ENCODE measurements around the gene TRAF3IP3.

TRAF3IP3 gene

GRCh38 chr1:209802117-209802779 is 46.4 kb downstream of the TRAF3IP3 start:
- no peak for DNase-seq

GRCh38 chr1:209802780-209803152 is 46.9 kb downstream of the TRAF3IP3 start:
- no peak for DNase-seq

- no peak for DNase-seq
These were observed 47.7 kb downstream of the TRAF3IP3 start for GRCh38 chr1:209803568-209803967.

- DNase-seq: no peak
These were observed 49.5 kb downstream of the TRAF3IP3 start for GRCh38 chr1:209805341-209805781.

GRCh38 chr1:209805875-209806760 is 50.3 kb downstream of the TRAF3IP3 start, which contains the start of gene IRF6:
IRF6 (minus strand) TSS chr1:209806142; CDS start chr1:209801413, 4,729 bp downstream.
- DNase-seq: peak; percentile 13

- no peak for DNase-seq
These were observed 51.7 kb downstream of the TRAF3IP3 start for GRCh38 chr1:209807509-209807908.

GRCh38 chr1:209808059-209808581 is 52.3 kb downstream of the TRAF3IP3 start:
- no peak for DNase-seq

GRCh38 chr1:209809611-209810010 is 53.8 kb downstream of the TRAF3IP3 start:
- no peak for DNase-seq

- DNase-seq: no peak
These were observed 54.9 kb downstream of the TRAF3IP3 start for GRCh38 chr1:209810783-209811182.

GRCh38 chr1:209813902-209814301 is 58.0 kb downstream of the TRAF3IP3 start:
- DNase-seq: no peak

GRCh38 chr1:209815490-209815889 is 59.6 kb downstream of the TRAF3IP3 start:
- DNase-seq: no peak

- no peak for DNase-seq
These were observed 60.1 kb downstream of the TRAF3IP3 start for GRCh38 chr1:209815931-209816341.

- DNase-seq: no peak
These were observed 61.1 kb downstream of the TRAF3IP3 start for GRCh38 chr1:209816923-209817322.

- DNase-seq: no peak
These were observed 61.8 kb downstream of the TRAF3IP3 start for GRCh38 chr1:209817691-209818090.

- no peak for DNase-seq
These were observed 63.2 kb downstream of the TRAF3IP3 start for GRCh38 chr1:209819058-209819457.

- DNase-seq: no peak
These were observed 65.1 kb downstream of the TRAF3IP3 start for GRCh38 chr1:209820986-209821385.

- no peak for DNase-seq
These were observed 66.9 kb downstream of the TRAF3IP3 start for GRCh38 chr1:209822706-209823105.

- DNase-seq: no peak
These were observed 67.5 kb downstream of the TRAF3IP3 start for GRCh38 chr1:209823143-209824041.

- DNase-seq: no peak
These were observed 70.0 kb downstream of the TRAF3IP3 start for GRCh38 chr1:209825591-209826434.

GRCh38 chr1:209827384-209828262 is 71.8 kb downstream of the TRAF3IP3 start, which contains the start of gene UTP25:
UTP25 (plus strand) TSS chr1:209827972; CDS start chr1:209828064, 92 bp downstream.
- DNase-seq: no peak

GRCh38 chr1:209829716-209830115 is 73.9 kb downstream of the TRAF3IP3 start:
- DNase-seq: no peak

Measured in cortex of kidney (tissue), 1 donor.